HCT116 (cell line): Measurements from ENCODE around the gene MACF1. TPM values are rescaled to one million over a fixed set of nuclear protein-coding genes. Genes with fewer than 3 reads are reported as not detected.

ENCODE experiments used
- ATAC-seq: fragments of 200-7000 bp; cut with Tn5 transposase; 2 replicates; pipeline ENCODE4 v1.9.1; 2020; ENCODE audit warnings: mild to moderate bottlenecking, moderate library complexity
- BruUV-seq: library from RNA; stranded (reverse); fragments of 400-500 nt; replicated peaks from 2 replicates; lab custom pipeline; 2021; lab: Mats Ljungman, UMichigan
- CTCF ChIA-PET: fragments of 300-600 bp; sonication (Branson Sonifier 250); formaldehyde crosslinking; loops from one replicate; lab custom pipeline; 2021; ENCODE audit warnings: antibody characterized with exemption; lab: Charles Lee
- POLR2A ChIA-PET: fragments of 300-600, 350-600 bp; sonication (Branson Sonifier 250); formaldehyde crosslinking; loops from one replicate; lab custom pipeline; 2021; ENCODE audit warnings: antibody characterized with exemption; lab: Charles Lee
- RAD21 ChIA-PET, 2 experiments: fragments of 300-600 bp; sonication (Branson Sonifier 250); formaldehyde crosslinking; loops; one replicate each; lab custom pipeline; 2023; ENCODE audit warnings: low total read pairs in 2 of 2; ENCODE audit not compliant: uncharacterized antibody in 2 of 2, unreplicated experiment in 2 of 2, low non-redundant PET in 1 of 2; lab: Charles Lee
- DNase-seq: peaks from one replicate; pipeline ENCODE4 v3.0.0-alpha.2; 2010; ENCODE audit warnings: low read depth, low spot score
- H2AFZ ChIP-seq: fragments of 200-600 bp; shearing (Covaris generic), sonication (generic); 2 replicates; pipeline ENCODE4 v1.6.1; 2017; ENCODE audit warnings: low read depth, mixed run types, mixed read lengths, antibody characterized with exemption, low read length; ENCODE audit not compliant: poor library complexity, severe bottlenecking
- H3K27ac ChIP-seq: 2 replicates; pipeline ENCODE4 v1.5.1; 2012; ENCODE audit warnings: low read depth, low read length
- H3K27me3 ChIP-seq: fragments of 200-600 bp; sonication (generic); 2 replicates; pipeline ENCODE4 v1.6.1; 2016; ENCODE audit warnings: mixed run types, low read length, mixed read lengths; ENCODE audit not compliant: insufficient read depth
- H3K36me3 ChIP-seq, 2 experiments: fragments of 200-500 bp in 1 of 2; fragments of 200-600 bp in 1 of 2; sonication (Bioruptor generic) in 1 of 2; sonication (generic) in 1 of 2; 2 replicates each; pipeline versions ENCODE4 v1.5.1 to v1.6.1; 2014 to 2016; ENCODE audit warnings: low read length in 2 of 2, inconsistent platforms in 1 of 2, mixed read lengths in 1 of 2, mixed run types in 1 of 2; ENCODE audit not compliant: insufficient read depth in 2 of 2, control insufficient read depth in 1 of 2
- H3K4me1 ChIP-seq, 2 experiments: fragments of 200-600 bp in 1 of 2; sonication (generic) in 1 of 2; 2 replicates each; pipeline versions ENCODE4 v1.5.1 to v1.6.1; 2012 to 2017; ENCODE audit warnings: low read length in 2 of 2, inconsistent platforms in 1 of 2, mild to moderate bottlenecking in 1 of 2, mixed read lengths in 1 of 2, mixed run types in 1 of 2, moderate library complexity in 1 of 2; ENCODE audit not compliant: insufficient read depth in 2 of 2, control insufficient read depth in 1 of 2
- H3K4me2 ChIP-seq: fragments of 200-600 bp; sonication (generic); 2 replicates; pipeline ENCODE4 v1.6.1; 2017; ENCODE audit warnings: mixed run types, low read length, mixed read lengths
- H3K4me3 ChIP-seq, 2 experiments: fragments of 200-600 bp in 1 of 2; sonication (generic) in 1 of 2; replicated peaks in 1 of 2; 2 replicates each; pipeline ENCODE4 v1.5.1; 2011 to 2016; ENCODE audit warnings: low read length in 2 of 2, control low read depth in 1 of 2, low read depth in 1 of 2, mild to moderate bottlenecking in 1 of 2, mixed read lengths in 1 of 2, mixed run types in 1 of 2
- H3K79me2 ChIP-seq: fragments of 200-600 bp; sonication (generic); 2 replicates; pipeline ENCODE4 v1.6.1; 2017; ENCODE audit warnings: mild to moderate bottlenecking, mixed run types, low read length, moderate library complexity, mixed read lengths; ENCODE audit not compliant: insufficient read depth
- H3K9ac ChIP-seq: fragments of 200-600 bp; sonication (generic); 2 replicates; pipeline ENCODE4 v1.6.1; 2016; ENCODE audit warnings: low read length, mixed read lengths
- H3K9me2 ChIP-seq: fragments of 200-600 bp; sonication (generic), shearing (Covaris generic); 2 replicates; pipeline ENCODE4 v1.6.1; 2017; ENCODE audit warnings: mixed run types, mild to moderate bottlenecking, moderate library complexity; ENCODE audit not compliant: insufficient read depth
- H3K9me3 ChIP-seq, 2 experiments: fragments of 200-500 bp in 1 of 2; fragments of 200-600 bp in 1 of 2; sonication (Bioruptor generic) in 1 of 2; sonication (generic) in 1 of 2; 2 replicates each; pipeline ENCODE4 v1.6.1; 2014 to 2017; ENCODE audit warnings: low read length in 2 of 2, mixed read lengths in 2 of 2, inconsistent platforms in 1 of 2, low read depth in 1 of 2, mild to moderate bottlenecking in 1 of 2, mixed run types in 1 of 2, moderate library complexity in 1 of 2; ENCODE audit not compliant: control insufficient read depth in 1 of 2, insufficient read depth in 1 of 2
- H4K20me1 ChIP-seq: fragments of 200-600 bp; sonication (generic), shearing (Covaris generic); 2 replicates; pipeline ENCODE4 v1.6.1; 2017; ENCODE audit warnings: mixed run types, mild to moderate bottlenecking, moderate library complexity; ENCODE audit not compliant: insufficient read depth
- CBX3 ChIP-seq: IDR thresholded peaks from 2 replicates; pipeline ENCODE4 v1.6.1; 2012; ENCODE audit warnings: low read depth
- CEBPB ChIP-seq: IDR thresholded peaks from 2 replicates; pipeline ENCODE4 v1.6.1; 2012; ENCODE audit warnings: low read depth
- ELF1 ChIP-seq: IDR thresholded peaks from 2 replicates; pipeline ENCODE4 v1.6.1; 2012; ENCODE audit warnings: low read depth, borderline replicate concordance
- EZH2phosphoT487 ChIP-seq: fragments of 200-600 bp; IDR thresholded peaks from 2 replicates; pipeline ENCODE4 v1.6.1; 2018; ENCODE audit warnings: antibody characterized with exemption, borderline replicate concordance
- JUND ChIP-seq: IDR thresholded peaks from 2 replicates; pipeline ENCODE4 v1.6.1; 2012
- SP1 ChIP-seq: IDR thresholded peaks from 2 replicates; pipeline ENCODE4 v1.6.1; 2012; ENCODE audit warnings: low read depth
- TCF7L2 ChIP-seq: IDR thresholded peaks from 2 replicates; pipeline ENCODE4 v1.7.0; 2011; ENCODE audit warnings: borderline replicate concordance, inconsistent platforms; ENCODE audit not compliant: insufficient read depth, insufficient read length; ENCODE audit errors: extremely low read depth
- ZNF274 ChIP-seq: fragments of 200-500 bp; sonication (Bioruptor generic); IDR thresholded peaks from 2 replicates; pipeline ENCODE4 v1.6.1; 2014; ENCODE audit warnings: mild to moderate bottlenecking, low read depth, low read length, inconsistent platforms
- intact Hi-C: fragments of 100-400 bp; cut with micrococcal nuclease; formaldehyde crosslinking; loops from 2 replicates; pipeline ENCODE4 v1.10.0; 2022
- total RNA-seq: library from RNA; stranded (reverse); gene quantifications from one replicate; pipeline ENCODE4 v1.2.1, GENCODE V29; 2021; ENCODE audit not compliant: unreplicated experiment
- TF ChIP-seq, protein P1 (sequence below): IDR thresholded peaks from 2 replicates; pipeline ENCODE4 v1.6.1; 2012
- TF ChIP-seq, protein P2 (sequence below): IDR thresholded peaks from 2 replicates; pipeline ENCODE4 v1.6.1; 2012

The MACF1 gene
- total RNA-seq, 1 experiment from 2014 or later, result 146 TPM

DNA sequence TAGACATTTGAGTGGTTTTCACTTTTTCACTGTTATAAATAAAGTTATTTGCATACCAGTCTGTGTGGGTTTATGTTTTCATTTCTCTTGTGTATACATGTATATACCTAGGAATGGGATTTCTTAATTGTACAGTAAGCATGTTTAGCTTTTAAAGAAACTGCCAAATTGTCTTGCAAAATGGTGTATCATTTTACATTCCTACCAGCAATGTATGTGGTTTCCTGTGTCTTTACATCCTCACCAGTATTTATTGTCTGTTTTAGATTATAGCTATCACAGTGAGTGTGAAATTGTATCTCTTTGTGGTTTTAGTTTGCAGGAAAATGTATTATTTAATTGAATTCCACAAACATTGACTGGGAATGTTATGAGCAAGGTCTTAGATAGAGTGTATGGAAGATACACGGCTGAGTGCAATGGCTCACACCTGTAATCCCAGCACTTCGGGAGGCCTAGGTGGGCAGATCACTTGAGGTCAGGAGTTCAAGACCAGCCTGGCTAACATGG, 57.3 kb downstream of the MACF1 start:
- no peak overlapping the region for H2AFZ ChIP-seq
- no peak overlapping the region for H3K9ac ChIP-seq
- BruUV-seq, result no TSS peak
- H3K27ac ChIP-seq, result no peak overlapping the region
- H3K9me3 ChIP-seq, result no peaks in the 10 kb centered on the region
- ChIA-PET RAD21 (no interaction called here), CTCF (interaction anchor here (1.1 to 1.7 kb wide), 2 partner anchors 149 to 163 kb away, joined by 3 to 6 read pairs; no protein-coding TSS in a partner anchor), POLR2A (no interaction called here)
- H3K4me1 ChIP-seq, result no peaks in the 10 kb centered on the region
- no peak overlapping the region for H3K4me3 ChIP-seq
- no peak for TF ChIP-seq EZH2phosphoT487
- no peak for TF ChIP-seq CEBPB
- no peak for TF ChIP-seq ZNF274
- TF ChIP-seq, protein P1, sequence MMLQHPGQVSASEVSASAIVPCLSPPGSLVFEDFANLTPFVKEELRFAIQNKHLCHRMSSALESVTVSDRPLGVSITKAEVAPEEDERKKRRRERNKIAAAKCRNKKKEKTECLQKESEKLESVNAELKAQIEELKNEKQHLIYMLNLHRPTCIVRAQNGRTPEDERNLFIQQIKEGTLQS, result no peak
- TF ChIP-seq CBX3, result no peak
- no peak for TF ChIP-seq ELF1
- no peak for TF ChIP-seq TCF7L2
- no peak for TF ChIP-seq JUND
- TF ChIP-seq, protein P2, sequence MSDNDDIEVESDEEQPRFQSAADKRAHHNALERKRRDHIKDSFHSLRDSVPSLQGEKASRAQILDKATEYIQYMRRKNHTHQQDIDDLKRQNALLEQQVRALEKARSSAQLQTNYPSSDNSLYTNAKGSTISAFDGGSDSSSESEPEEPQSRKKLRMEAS, result no peak
- ATAC-seq (no peak), DNase-seq (no peak)
- H3K9me2 ChIP-seq, result no peaks in the 10 kb centered on the region
- no peaks in the 10 kb centered on the region for H3K27me3 ChIP-seq
- H3K36me3 ChIP-seq, result no peaks in the 10 kb centered on the region
- H4K20me1 ChIP-seq, result no peaks in the 10 kb centered on the region
- H3K79me2 ChIP-seq, result no peaks in the 10 kb centered on the region
- no peak overlapping the region for H3K4me2 ChIP-seq
- intact Hi-C loops, result no loop called here

DNA sequence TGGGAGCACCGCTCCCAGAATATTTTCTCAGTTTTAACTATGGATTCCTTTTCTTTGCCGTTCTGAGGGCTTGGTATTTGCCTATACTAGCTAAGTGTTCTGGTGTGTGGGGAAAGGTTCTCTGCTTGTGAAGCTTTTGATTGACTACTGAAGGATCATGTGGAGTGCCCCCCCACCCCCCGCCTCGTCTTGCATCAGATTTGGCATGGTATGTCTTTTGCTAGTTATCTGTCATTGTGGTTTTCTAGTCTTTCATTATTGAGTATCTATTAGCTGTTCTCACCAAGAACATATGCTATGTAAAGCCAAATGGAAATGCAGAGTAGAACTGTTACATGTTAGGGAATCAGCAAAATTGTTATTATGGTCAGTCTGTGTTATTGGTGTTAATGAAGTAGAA, 58.3 kb downstream of the MACF1 start:
- POLR2A ChIA-PET, result no interaction called here

More for the DNA sequence above, 58.3 kb downstream of the MACF1 start:
- Histone ChIP-seq H3K4me1 (no peaks in the 10 kb centered on the region), H3K9me3 (no peaks in the 10 kb centered on the region), H3K27me3 (no peaks in the 10 kb centered on the region), H3K9ac (no peak overlapping the region), H3K27ac (no peak overlapping the region), H4K20me1 (no peaks in the 10 kb centered on the region), H3K79me2 (no peaks in the 10 kb centered on the region), H3K36me3 (no peaks in the 10 kb centered on the region), H3K9me2 (no peaks in the 10 kb centered on the region), H3K4me3 (no peak overlapping the region), H3K4me2 (no peak overlapping the region), H2AFZ (no peak overlapping the region)
- ChIA-PET RAD21 (no interaction called here), CTCF (no interaction called here)
- no TSS peak for BruUV-seq
- intact Hi-C loops, result no loop called here
- ATAC-seq (no peak), DNase-seq (no peak)
- no peak for TF ChIP-seq EZH2phosphoT487
- no peak for TF ChIP-seq SP1
